ENCODE data around the gene SRGAP1.

The SRGAP1 gene

DNA sequence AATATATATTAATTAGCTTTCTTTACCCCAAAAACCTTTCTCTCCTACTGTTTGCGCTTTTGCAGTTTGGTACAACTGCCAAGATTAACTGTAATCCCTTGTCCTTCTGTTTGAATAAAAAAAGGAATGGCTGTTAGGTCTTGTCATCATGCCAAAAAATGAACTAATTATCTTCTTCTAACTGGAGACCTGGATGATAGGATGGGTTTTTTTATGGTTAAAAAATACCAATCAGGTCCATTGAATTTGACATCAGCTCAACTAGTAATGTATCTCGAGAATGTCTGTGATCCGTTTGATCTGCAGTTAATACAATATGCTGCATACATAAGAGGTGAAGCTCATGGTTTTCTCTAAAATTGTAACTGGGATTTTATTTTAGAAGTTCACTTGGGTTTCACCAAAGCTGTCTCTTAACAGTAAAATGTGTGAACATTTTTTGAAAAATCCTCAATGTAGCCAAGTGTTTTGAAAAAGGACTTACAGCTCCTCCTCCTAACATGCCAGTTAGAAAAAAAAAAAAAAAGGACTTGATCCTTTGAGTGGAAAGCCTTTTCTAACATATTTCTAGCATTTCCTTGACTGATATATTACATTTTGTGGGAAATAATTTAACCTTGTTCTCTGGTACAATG lies 96.8 kb downstream of the SRGAP1 start:
- DNase-seq = no peak

DNA sequence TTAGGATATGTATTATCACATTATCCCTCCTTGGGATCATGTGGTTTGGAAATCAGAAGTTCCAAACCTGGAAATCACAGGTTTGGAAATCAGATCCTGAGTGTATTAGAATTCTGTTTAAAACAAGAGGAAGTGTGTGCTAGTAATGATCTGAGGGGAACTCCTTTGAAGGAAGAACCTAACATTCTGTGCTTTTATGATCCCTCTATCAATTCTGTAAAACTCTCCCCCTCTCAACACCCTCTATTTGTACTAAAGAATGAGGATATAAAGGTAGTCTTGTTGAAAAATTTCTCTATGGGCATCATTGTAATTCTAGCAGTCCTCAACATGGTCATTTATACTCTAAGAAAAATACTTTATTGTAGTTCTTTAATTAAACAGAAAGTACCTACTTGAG lies 97.4 kb downstream of the SRGAP1 start:
- no peak for DNase-seq

DNA sequence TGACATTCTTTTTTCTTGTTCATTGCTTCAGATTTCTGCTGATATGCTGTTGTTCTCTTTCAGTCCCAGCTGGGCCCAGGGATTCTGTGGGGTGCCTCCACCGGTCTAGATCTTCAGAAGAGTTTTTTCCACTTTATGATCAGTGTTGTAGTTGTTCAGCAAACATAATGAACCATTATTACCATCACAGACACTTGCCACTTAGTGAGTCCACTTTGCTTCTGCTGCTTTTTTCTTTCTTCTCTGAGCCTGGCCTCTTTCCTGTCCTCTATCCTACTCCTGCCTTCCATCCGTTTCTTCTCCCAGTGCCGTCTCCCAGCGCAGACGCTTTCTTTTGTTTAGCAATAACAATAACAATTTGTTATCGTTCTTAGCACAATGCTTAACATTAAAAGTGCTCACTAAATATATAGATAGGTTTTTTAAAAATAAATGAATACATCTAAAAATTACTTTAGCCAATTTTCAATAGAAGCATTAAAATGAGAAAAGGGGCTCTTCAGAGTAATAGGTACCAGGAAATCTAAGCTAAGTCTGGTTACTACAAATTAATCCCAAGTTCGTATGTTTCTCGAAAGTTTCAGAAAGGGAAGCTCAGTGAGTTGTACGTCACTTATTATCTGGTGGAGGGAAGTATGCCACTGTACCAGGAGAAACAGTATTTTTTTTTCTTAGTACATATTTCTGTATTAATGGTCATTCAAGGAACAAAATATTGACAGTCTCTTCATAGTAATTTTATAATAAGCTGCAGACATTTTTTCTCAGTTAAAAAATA lies 98.2 kb downstream of the SRGAP1 start:
- DNase-seq = no peak

DNA sequence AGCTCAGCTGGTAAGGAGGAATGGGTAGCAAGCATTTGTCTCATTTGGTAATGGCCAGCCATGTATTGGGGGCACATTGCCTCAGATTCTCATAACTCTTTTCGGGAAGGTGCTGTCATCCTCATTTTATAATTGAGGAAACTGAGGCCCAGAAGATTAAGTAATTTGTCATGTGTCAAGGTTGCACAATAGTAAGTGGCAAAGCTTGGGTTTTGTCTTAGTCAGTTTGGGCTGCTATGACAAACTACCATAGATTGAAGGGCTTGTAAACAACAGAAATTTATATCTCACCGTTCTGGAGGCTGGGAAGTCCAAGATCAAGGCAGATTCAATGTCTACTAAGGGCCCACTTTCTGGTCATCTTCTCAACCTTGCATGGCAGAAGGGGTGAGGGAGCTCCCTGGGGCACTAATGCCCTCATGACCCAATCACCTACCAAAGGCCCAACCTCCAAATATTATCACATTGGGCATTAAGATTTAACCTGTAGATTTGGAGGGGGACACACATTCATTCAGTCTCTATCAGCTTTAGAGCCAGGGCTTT lies 99.6 kb downstream of the SRGAP1 start:
- DNase-seq = no peak

DNA sequence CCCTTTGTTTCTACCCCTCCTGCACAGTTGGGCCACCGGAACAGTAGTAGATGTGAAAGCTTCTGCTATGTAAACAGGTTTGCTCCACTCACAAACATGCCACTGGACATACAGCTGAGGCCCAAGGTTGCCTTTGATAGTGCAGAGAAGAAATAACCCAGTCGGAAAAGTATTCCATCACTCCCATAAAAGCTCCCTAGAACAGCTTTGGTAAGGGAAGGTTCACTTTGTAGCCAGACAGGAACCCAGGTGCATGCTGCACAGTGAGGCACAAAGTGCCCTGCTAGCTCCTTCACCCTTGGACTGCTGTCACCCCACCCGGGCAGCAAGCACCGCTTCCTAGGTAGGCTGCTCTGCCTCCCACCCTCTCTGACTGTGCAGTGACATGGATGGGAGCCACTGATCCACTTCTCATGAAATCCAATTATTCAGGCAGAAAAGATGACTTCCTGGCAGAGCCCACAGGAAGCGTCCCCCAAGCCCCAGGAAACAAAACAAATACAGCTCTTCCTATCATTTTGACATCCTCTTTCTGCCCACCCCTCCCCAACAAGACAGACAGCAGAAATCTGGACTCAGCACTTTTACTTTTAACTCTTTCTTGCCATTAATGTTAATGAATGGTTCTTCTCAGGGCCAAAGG lies 100.2 kb downstream of the SRGAP1 start:
- DNase-seq = no peak

DNA sequence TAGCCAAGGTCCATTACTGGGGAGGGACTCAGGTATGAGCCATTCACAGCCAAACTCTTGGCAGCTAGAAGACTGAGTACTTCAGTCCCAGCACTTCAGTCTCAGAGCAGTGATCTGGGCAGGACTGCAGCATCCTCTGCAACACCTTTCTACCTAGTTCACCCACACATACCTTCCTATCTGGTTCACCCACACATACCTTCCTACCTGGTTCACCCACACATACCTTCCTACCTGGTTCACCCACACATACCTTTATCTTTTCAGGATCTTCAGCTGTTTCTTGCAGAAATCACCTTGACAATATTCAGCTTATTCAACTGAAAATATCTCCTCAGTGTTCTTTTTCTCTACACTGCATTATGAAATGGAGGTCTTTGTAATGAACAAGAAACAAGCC lies 101.3 kb downstream of the SRGAP1 start:
- no peak for DNase-seq

DNA sequence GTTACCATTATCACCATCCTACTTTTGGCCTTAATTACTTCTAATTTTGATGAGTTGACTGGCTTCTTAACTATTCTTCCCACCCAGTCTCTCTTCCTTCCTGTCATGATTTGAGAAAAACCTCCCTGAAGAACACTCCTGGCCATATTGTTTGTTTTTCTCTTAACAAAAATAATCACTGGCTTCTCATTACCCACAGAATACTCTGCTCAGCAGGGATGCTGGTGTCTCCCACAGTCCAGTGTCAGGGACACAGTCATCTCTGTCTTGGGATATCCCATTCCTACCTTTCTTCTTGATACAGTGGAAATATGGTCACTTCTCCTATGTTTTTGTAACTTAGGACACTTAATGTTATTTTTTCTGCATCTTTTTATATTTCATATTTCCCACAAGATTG lies 103.7 kb downstream of the SRGAP1 start:
- no peak for DNase-seq

DNA sequence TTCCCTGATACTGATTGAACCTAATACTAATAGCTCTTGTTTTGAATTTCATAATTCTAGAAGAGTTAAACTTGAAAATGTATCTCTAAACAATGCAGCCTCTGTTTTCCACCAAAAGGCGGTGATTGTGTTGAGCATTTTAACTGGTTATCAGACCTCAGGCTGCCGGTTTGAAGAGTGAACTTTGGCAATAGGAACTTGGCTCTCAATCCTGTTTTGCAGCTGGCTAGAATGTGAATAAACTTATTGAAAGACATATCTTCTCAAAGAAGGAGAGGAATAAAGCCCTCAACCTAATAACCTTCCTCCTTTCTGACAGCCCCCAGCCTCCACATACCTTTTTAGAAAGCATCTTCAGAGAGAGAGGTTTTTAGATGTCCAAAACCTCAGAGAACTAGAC lies 105.4 kb downstream of the SRGAP1 start:
- DNase-seq = no peak

DNA sequence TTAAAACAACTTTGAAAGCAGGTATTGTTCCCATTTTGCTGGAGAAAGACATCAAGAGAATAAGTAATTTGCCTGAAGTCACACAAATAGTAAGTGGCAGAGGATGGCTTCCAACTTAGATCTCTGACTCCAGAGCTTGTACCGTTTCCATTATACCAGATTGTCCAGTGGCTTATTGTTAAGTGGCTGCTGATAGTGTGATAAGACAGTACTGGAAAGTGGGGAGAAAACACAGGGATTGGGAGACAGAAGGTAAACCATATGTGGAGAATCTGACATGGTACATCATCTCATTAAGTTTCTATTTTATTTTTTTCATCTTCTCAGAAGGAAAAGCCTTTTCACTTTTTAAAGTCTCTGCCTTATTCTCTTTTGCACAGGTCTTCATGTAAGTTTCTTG lies 108.5 kb downstream of the SRGAP1 start:
- no peak for DNase-seq

DNA sequence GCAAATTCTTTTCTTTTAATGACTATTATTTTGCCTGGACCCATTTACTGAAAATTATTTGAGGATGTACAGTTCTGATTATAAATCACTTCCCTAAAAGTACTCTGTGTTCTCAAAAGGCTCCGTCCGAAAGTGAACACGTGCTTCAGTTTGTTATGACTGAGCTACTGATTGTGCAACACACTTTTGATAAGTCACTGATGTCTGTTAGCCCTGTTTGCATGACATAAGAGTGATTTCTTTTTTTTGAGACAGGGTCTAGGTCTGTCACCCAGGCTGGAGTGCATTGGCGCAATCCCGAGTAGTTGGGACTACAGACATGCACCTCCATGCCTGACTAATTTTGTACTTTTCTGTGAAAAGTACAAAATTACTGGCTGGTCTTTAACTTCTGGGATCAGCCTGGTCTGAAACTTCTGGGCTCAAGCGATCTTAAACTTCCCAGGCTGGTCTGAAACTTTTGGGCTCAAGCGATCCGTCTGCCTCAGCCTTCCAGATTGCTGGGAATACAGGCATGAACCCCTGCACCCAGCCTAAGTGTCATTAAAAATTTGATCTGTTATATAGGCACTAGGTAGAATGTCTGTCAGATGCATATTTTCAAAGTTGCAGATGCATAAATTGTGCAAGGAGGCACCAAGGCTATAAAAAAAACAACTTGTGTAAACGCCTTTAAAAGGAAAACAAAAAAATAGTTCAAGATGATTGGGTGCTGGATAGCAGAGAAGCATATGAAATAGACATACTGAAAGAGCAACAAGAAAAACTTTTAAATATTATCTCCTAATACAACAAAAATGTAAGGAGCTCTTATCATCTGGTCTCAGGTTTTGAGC lies 111.5 kb downstream of the SRGAP1 start:
- DNase-seq = no peak

DNA sequence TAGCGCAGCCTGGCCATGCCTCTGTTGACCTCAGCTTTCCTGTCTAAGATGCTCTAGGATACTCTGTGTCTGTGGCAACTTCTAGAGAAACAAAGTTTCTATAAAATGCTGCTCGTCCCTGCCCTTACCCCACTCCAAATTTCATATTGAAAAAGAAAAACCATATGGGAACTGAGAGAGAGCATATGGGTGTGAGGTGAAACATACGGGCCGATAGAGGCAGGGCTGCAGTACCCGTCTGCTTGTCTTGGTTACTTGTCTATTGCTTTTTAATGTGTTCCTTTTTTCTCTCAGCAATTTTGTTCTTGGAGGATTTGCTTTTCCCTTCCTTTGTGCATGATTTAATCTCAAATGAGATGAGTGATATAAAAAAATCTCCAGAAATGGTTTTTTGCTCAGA lies 113.0 kb downstream of the SRGAP1 start:
- DNase-seq = no peak

DNA sequence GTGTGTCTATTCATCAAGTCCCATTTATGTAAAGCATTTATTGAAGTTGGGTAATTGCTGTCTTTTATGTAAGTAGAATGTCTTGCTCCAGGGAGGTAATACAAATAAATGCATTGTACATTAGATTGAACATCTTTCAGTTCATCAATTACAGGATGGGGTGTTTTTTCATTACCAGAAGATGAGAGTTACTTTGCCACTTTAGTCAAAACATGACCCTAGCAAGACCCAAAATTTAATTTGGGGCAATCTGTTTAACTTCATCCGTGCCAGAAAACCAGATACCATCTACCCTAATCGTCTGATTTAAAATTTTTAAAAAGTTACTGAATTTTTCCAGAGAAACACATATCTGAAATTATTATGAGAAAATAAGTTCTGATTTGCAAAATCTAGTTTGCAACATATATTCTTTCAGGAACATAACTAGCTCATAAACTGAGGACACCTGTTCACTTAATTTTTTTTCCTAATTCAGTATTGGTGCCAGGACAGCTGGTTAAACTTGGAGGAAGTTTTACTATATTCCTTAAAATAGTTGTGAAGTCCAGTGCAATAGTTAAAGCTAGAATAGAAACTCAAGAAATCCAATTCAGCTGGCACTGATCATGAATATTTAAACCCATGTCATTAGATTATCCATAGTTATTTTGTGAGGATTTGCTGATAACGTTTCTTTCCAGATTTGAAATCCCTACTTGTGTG lies 114.5 kb downstream of the SRGAP1 start:
- no peak for DNase-seq

DNA sequence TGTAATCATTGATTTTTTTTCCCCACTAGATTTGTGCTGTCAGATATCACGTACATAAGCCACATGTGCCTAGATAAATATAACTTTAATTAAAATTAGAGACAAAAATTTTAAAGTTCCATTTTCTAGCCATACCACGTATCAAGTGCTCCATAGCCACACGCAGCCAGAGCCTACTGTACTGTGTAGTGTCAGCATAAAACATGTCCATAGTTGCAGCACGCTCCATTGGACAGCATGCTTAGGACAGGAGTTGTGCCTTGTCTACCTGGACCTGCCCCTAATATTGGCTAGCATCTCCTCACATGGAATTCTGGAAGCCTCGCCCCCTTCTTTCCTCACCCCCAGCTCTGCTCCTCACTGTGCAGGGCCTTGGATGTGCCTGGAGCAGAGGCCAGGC lies 116.5 kb downstream of the SRGAP1 start:
- DNase-seq = no peak

DNA sequence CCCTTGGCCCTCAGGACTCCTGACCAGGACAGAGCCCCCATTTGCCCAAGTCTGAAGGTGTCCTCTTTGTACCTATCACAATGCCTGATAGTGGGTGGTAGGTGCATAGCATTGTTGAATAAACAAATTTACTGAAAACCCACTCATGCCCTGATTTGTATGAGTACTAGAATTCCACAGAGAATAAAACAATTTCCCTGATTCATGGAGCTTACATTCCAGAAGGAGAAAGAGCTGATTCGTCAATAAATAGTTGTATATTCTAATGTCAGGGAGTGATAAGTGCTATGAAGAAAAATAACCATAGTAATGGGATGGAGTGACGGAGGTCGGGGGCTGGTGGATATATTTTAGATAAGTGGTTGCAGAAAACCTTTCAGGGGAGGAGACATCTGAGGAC lies 117.0 kb downstream of the SRGAP1 start:
- no peak for DNase-seq

DNA sequence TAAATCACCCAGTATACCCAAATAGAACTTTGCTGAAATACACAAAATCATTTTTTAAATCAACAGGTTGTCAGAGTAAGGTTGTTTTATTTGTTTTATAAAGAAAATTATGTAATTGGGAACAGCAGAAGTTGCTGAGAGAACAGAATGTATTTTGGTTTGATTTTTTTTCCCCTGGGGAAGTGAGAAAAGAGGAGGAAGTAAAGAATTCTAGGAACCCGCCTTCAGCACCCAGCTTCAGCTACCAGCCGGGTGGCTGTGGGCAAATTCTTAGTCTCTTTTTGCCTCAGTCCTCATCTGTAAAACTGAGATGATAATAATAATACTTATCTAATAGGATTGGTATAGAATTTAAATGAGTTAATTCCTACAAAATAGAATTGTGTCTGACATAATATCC lies 119.4 kb downstream of the SRGAP1 start:
- no peak for DNase-seq

DNA sequence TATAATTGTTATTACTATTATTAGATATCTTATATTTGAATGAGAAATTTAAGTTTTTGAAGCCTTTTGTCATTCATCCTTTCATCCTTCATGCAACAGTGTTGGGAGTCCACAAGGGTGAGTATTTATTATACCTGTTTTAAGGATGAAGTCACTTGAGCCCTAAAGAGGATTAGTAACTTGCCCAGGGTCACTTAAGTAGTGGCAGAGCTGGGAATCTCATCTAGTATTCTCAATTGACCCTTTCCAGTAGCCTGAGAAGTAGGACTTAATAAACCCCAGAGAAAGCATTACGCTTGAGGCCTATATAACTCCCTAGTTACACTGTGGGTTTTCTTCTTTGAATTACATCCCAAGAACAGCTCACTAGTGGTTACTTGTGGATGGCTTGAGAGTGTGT lies 119.8 kb downstream of the SRGAP1 start:
- no peak for DNase-seq

DNA sequence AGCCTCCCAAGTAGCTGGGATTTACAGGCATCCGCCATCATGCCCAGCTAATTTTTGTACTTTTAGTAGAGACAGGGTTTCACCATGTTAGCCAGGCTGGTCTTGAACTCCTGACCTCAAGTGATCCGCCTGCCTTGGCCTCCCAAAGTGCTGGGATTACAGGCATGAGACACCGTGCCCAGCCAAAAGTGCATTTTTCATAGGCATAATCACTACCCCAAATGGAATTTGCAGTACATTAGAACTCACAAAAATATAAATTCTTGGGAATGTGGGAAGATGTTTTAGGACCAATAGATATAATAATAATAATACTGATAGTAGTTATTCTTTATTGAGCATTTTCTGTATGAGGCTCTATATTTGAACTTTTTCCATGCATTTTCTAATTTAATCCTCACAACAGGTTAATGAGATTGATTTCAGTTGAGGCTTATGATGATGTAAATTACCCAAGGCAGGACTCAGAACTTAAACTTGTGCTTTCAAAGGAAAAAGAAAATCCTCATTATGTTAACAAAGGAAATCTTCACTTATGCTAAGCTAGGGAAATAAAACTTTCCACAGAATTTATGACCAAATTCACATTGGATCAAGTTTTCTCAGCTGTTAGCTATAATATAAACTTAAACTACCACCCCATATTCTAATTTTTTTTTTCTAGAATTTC lies 121.6 kb downstream of the SRGAP1 start:
- DNase-seq = no peak

DNA sequence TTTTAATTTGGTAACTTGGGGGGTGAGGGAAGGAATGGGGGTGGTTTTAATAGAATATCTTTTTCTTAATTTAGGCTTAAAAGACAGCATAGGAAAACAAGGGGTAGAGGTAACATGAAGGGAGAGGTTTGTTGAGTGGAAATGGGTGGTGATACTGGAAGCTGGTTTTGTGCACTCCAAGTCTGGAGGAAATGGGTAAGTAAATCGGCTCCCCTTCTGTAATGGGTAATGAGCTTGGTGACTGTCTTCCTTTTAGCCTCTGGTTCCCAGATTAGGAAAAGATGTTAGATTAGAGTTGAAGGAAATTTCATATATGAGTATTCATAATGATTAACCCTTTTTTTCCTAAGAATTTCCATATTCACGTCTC lies 122.1 kb downstream of the SRGAP1 start:
- DNase-seq = no peak

DNA sequence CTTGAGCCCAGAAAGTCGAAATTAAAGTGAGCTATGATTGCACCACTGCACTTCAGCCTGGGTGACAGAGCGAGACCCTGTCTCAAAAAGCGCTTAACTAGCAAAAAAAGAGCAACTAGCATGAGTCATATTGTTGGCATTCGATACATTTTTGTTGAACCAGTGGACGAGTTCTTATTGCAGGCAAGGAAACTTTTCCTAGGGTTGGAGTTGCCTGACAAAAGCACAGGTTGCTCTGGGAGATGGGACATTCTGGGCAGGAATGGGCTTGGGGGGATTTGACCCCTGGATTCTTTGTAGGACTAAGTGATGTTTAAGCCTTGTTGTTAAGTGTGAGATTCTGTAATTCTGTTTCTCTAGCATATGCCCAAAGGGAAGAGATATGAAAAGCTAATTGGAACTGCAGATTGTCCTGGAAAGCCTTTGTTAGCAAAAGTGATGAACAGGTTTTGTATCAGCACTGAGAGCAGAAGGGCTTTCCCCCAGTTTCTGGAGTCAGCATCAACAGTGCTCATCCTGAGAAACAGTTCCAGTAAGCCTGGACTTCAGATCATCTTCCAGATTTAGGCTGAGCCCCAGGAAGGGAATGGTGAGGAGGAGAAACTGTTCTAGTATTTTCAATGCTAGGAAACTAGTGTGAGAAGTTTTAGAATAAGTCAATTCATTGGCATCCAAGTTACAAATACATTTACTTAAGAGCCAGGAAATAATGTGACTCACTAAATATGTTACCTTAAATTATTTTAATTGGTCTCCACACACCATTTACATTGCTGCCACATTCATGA lies 123.1 kb downstream of the SRGAP1 start:
- DNase-seq = no peak

DNA sequence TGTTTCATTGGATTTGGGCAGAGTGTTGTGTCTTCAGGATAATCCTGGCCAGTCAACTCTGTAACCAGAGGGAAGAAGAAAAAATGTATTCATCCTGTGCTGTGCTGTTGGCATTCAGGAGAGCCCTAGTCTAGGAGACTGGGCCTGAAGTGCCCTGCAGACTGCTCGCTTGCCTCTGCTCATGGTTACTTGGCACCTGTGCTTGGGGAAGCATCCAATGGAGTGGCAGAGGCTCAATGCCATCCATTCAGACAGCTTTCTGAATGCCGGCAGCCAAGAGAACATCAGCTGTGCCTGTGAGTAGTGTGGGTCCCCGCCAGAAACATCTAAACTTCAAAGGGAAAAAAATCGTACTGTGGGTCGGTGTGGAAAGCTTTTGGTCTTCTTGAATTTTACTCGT lies 124.2 kb downstream of the SRGAP1 start:
- no peak for DNase-seq

DNA sequence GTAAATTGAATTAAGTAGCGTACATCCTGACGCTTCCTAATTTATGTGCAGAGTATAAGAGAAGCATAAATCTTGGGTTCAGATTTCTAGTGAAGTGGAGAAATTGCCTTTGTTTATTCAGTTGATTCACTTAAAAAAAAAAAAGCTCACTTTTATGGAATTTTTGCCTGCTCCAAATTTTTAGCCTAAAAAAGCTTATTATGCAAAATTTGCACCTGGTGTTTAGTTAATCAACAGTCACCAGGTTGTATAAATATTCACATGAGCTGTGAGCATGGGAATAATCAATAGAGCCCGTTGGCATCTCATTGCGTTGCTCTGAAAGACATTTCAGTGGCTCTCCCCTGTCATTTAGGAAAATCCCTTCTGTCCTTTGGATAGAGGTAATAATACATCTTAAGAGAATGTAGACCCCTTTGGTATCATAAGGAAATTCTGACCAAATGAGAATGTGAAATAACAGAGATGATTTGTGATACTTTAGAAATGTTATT lies 132.4 kb downstream of the SRGAP1 start:
- DNase-seq = no peak

Data from SHP77 treated with DMSO at 0.1 percent for 48 hours (cell line).